ENCODE data around the gene SLC45A2.

Gene SLC45A2

DNA sequence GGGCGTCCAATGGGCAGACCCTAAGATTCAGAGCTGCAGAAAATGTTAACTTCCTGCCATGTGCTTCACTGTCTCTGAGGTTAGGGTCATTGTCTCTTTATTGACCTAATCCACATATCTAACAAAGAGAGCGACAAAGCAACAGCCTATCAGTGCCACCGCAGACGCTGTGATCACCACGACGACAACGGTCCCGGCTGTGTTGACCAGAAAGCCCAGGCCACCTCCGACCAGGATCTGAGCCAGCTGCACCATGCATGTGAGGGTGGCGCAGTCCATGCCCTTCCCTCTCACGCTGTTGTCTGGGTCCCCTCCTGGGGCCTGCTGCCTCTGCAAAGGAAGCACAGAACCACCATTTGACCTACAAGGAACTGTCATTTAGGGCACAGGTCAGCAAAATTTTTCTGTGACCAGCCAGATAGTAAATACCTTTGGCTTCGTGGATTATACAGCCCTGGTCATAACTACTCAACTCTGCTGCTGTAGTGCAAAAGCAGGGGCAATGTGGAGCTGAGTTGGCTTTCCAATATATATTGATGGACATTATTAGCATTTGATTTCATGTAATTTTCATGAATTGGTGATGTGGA, 39.9 kb downstream of the SLC45A2 start:
- Histone ChIP-seq H3K27ac (ENCODE audit: poor library complexity, severe bottlenecking) (no peak overlapping the region), H3K4me1 (ENCODE audit: insufficient read depth, poor library complexity, severe bottlenecking) (no peaks in the 10 kb centered on the region), H3K36me3 (ENCODE audit: low read depth) (no peaks in the 10 kb centered on the region), H3K27me3 (ENCODE audit: insufficient read depth, poor library complexity, severe bottlenecking) (peaks cover 71% of the 10 kb centered on the region), H3K4me3 (ENCODE audit: severe bottlenecking) (no peak overlapping the region), H3K9me3 (ENCODE audit: severe bottlenecking) (no peaks in the 10 kb centered on the region)
- ATAC-seq (ENCODE audit: low read depth) (no peak), DNase-seq (ENCODE audit: low spot score) (no peak)
- TF ChIP-seq CTCF (IDR thresholded peaks at IDR 0.05; ENCODE audit: poor library complexity, severe bottlenecking), result no peak

DNA sequence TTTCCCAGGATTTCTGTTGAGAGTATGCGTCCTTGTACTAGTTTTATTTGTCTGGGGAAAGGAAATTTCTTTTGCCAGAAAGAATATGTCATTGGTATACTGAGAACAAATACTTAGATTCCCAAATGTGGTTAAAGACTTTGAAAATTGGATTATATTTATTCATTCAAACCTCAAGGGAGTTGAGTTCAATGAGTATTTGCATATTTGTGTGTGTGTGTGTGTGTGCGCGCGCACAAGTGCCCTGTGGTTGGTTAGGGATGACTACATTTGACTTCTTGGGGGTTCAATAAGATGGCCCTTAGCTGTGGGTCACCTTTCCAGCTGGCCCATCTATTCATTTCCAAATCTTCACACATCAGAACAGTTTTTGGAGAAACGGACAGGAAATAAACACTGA, 43.4 kb downstream of the SLC45A2 start:
- H3K27ac ChIP-seq (ENCODE audit: poor library complexity, severe bottlenecking), result no peak overlapping the region
- ATAC-seq (ENCODE audit: low read depth), result no peak
- H3K27me3 ChIP-seq (ENCODE audit: insufficient read depth, poor library complexity, severe bottlenecking), result peaks cover 82% of the 10 kb centered on the region
- no peaks in the 10 kb centered on the region for H3K36me3 ChIP-seq (ENCODE audit: low read depth)
- H3K9me3 ChIP-seq (ENCODE audit: severe bottlenecking), result no peaks in the 10 kb centered on the region
- no peak overlapping the region for H3K4me3 ChIP-seq (ENCODE audit: severe bottlenecking)
- H3K4me1 ChIP-seq (ENCODE audit: insufficient read depth, poor library complexity, severe bottlenecking), result no peaks in the 10 kb centered on the region
- no peak for TF ChIP-seq CTCF (IDR thresholded peaks at IDR 0.05; ENCODE audit: poor library complexity, severe bottlenecking)
- no peak for DNase-seq (ENCODE audit: low spot score)

DNA sequence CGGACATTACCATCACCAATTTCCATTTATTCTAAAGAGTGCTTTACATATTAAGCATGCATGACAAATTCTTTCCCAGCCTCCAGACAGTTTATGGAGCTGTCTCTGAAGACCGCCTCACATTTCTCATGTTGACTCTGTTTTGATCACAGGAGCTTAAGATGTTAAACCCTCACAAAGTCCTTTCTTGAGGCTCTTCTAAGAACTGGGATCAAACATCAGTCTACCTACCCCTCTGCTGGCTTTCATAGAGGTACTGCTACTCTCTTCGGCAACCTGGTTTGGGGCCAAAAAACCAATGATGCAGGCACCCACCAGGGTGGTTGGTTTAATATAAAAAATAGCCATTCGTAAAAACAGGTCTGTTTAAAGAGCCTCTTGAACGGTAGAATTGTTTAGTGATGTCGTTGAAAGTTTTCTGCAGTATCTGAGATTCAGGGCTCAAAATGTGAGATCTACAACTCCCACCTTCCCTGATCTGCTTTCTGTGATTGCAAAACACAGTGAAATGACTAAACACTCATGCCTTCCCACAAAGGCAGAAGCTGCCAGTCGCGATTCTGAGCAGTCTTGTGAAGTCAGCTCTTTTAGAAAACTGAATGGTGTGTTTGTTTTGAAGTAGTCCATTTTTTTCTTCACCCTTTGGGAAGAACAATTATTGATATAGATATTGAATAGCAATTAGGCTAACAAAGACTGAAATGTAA, 44.8 kb downstream of the SLC45A2 start:
- H3K27me3 ChIP-seq (ENCODE audit: insufficient read depth, poor library complexity, severe bottlenecking), result peaks cover 83% of the 10 kb centered on the region
- DNase-seq (ENCODE audit: low spot score) (no peak), ATAC-seq (ENCODE audit: low read depth) (no peak)
- H3K4me3 ChIP-seq (ENCODE audit: severe bottlenecking), result no peak overlapping the region
- H3K4me1 ChIP-seq (ENCODE audit: insufficient read depth, poor library complexity, severe bottlenecking), result no peaks in the 10 kb centered on the region
- TF ChIP-seq CTCF (IDR thresholded peaks at IDR 0.05; ENCODE audit: poor library complexity, severe bottlenecking), result no peak
- no peaks in the 10 kb centered on the region for H3K36me3 ChIP-seq (ENCODE audit: low read depth)
- no peaks in the 10 kb centered on the region for H3K9me3 ChIP-seq (ENCODE audit: severe bottlenecking)
- H3K27ac ChIP-seq (ENCODE audit: poor library complexity, severe bottlenecking), result no peak overlapping the region

DNA sequence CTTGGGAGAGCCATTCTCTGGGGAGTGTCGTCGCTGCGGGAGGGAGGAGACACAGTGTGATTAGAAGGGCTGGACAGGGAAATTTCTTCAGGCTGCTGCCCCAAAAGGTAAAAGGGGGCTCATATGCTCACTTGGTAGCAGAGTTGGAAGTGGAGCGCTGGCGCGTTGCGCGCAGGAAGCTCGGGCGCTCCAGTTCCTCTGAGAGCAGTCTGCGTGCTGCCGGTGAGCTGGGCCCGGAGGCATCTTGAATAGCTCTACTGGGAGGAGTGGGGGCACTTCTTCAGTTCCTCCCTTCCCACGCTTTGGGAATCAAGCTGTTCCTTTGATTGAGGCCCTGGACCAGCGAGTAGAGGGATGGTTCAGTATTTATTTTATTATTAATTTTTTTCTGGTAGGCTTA, 45.6 kb downstream of the SLC45A2 start:
- H3K27ac ChIP-seq (ENCODE audit: poor library complexity, severe bottlenecking), result no peak overlapping the region
- H3K9me3 ChIP-seq (ENCODE audit: severe bottlenecking), result no peaks in the 10 kb centered on the region
- ATAC-seq (ENCODE audit: low read depth) (no peak), DNase-seq (ENCODE audit: low spot score) (no peak)
- H3K36me3 ChIP-seq (ENCODE audit: low read depth), result no peaks in the 10 kb centered on the region
- TF ChIP-seq CTCF (IDR thresholded peaks at IDR 0.05; ENCODE audit: poor library complexity, severe bottlenecking), result no peak
- no peak overlapping the region for H3K4me3 ChIP-seq (ENCODE audit: severe bottlenecking)
- peaks cover 5% of the 10 kb centered on the region for H3K4me1 ChIP-seq (ENCODE audit: insufficient read depth, poor library complexity, severe bottlenecking)
- peaks cover 83% of the 10 kb centered on the region for H3K27me3 ChIP-seq (ENCODE audit: insufficient read depth, poor library complexity, severe bottlenecking)

DNA sequence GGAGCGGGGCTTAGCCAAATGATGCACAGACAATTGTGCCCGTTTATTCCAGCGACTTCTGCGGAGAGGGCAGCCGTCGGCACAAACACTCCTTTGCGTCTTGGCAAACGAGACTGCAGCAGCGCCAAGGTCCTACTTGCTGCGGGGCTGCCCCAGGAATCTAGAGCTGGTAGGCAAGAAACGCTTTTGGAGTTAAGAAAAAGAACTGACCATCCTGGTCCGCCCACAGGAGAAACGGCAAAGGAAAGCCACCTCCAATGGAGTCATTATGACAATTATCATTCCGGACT, 46.0 kb downstream of the SLC45A2 start:
- no peak for ATAC-seq (ENCODE audit: low read depth)

More for the DNA sequence above, 46.0 kb downstream of the SLC45A2 start:
- Histone ChIP-seq H3K27me3 (ENCODE audit: insufficient read depth, poor library complexity, severe bottlenecking) (peaks cover 82% of the 10 kb centered on the region), H3K36me3 (ENCODE audit: low read depth) (no peaks in the 10 kb centered on the region), H3K4me1 (ENCODE audit: insufficient read depth, poor library complexity, severe bottlenecking) (peaks cover 5% of the 10 kb centered on the region), H3K27ac (ENCODE audit: poor library complexity, severe bottlenecking) (no peak overlapping the region), H3K4me3 (ENCODE audit: severe bottlenecking) (no peak overlapping the region), H3K9me3 (ENCODE audit: severe bottlenecking) (no peaks in the 10 kb centered on the region)
- no peak for DNase-seq (ENCODE audit: low spot score)
- TF ChIP-seq CTCF (IDR thresholded peaks at IDR 0.05; ENCODE audit: poor library complexity, severe bottlenecking), result no peak

All from RWPE2 (cell line).